Liver (tissue), 10 donors: ENCODE results near the gene SERPINC1. TPM values are rescaled to one million over a fixed set of nuclear protein-coding genes. Genes with fewer than 3 reads are reported as not detected.

Experiments
- DNase-seq: peaks from one replicate; pipeline ENCODE4 v3.0.0-alpha.2; 2017; ENCODE audit warnings: low spot score
- H3K27ac ChIP-seq, 2 donors: one replicate each; pipeline ENCODE4 v1.7.0; 2013; ENCODE audit warnings: inconsistent platforms in 2 of 2, low read length in 2 of 2, control low read depth in 1 of 2, low read depth in 1 of 2, mild to moderate bottlenecking in 1 of 2
- H3K27me3 ChIP-seq, 4 donors: one replicate each; pipeline versions ENCODE4 v1.6.1 to v1.7.0; 2013; ENCODE audit warnings: low read length in 3 of 4, inconsistent platforms in 1 of 4, mild to moderate bottlenecking in 1 of 4, moderate library complexity in 1 of 4; ENCODE audit not compliant: control insufficient read depth in 4 of 4, insufficient read depth in 4 of 4
- H3K36me3 ChIP-seq, 4 donors: one replicate each; pipeline versions ENCODE4 v1.6.1 to v1.7.0; 2013; ENCODE audit warnings: low read length in 3 of 4, mild to moderate bottlenecking in 3 of 4, low read depth in 1 of 4, moderate library complexity in 1 of 4; ENCODE audit not compliant: control insufficient read depth in 4 of 4, insufficient read depth in 3 of 4
- H3K4me1 ChIP-seq, 4 donors: one replicate each; pipeline versions ENCODE4 v1.6.1 to v1.7.0; 2013; ENCODE audit warnings: low read length in 3 of 4, mild to moderate bottlenecking in 3 of 4, moderate library complexity in 1 of 4; ENCODE audit not compliant: control insufficient read depth in 4 of 4, insufficient read depth in 4 of 4
- H3K4me3 ChIP-seq, 3 donors: one replicate each; pipeline versions ENCODE4 v1.6.1 to v1.7.0; 2013; ENCODE audit warnings: low read length in 3 of 3, control low read depth in 1 of 3, low read depth in 1 of 3, mild to moderate bottlenecking in 1 of 3
- H3K9ac ChIP-seq, 2 donors: one replicate each; pipeline ENCODE4 v1.7.0; 2013; ENCODE audit warnings: low read length in 2 of 2, mild to moderate bottlenecking in 2 of 2, moderate library complexity in 2 of 2, control low read depth in 1 of 2, low read depth in 1 of 2
- H3K9me3 ChIP-seq, 4 donors: one replicate each; pipeline versions ENCODE4 v1.6.1 to v1.7.0; 2013; ENCODE audit warnings: low read length in 3 of 4; ENCODE audit not compliant: control insufficient read depth in 4 of 4
- CTCF ChIP-seq: fragments of 150-350 bp; IDR thresholded peaks from 2 replicates; pipeline ENCODE4 v1.5.1; 2017; ENCODE audit warnings: improper control_type of control experiment, low read depth, low read length; ENCODE audit not compliant: missing input control
- FOXA1 ChIP-seq: IDR thresholded peaks from 2 replicates; pipeline ENCODE4 v1.6.1; 2016; ENCODE audit warnings: antibody characterized with exemption
- GABPA ChIP-seq, 2 donors: IDR thresholded peaks in 1 of 2; conservative IDR thresholded peaks in 1 of 2; 2 replicates each; pipeline ENCODE4 v1.6.1; 2016; ENCODE audit warnings: antibody characterized with exemption in 2 of 2, mild to moderate bottlenecking in 1 of 2, moderate library complexity in 1 of 2
- HNF4G ChIP-seq: IDR thresholded peaks from 2 replicates; pipeline ENCODE4 v1.6.1; 2016; ENCODE audit warnings: antibody characterized with exemption
- JUND ChIP-seq, 2 donors: IDR thresholded peaks; 2 replicates each; pipeline ENCODE4 v1.6.1; 2016; ENCODE audit warnings: antibody characterized with exemption in 2 of 2
- NR2F2 ChIP-seq: IDR thresholded peaks from 2 replicates; pipeline ENCODE4 v1.6.1; 2016; ENCODE audit warnings: antibody characterized with exemption
- TAF1 ChIP-seq: conservative IDR thresholded peaks from 2 replicates; pipeline ENCODE4 v1.6.1; 2016; ENCODE audit warnings: antibody characterized with exemption, mild to moderate bottlenecking
- YY1 ChIP-seq: IDR thresholded peaks from 2 replicates; pipeline ENCODE4 v1.6.1; 2016; ENCODE audit warnings: antibody characterized with exemption, mild to moderate bottlenecking
- ZBTB33 ChIP-seq: IDR thresholded peaks from 2 replicates; pipeline ENCODE4 v1.6.1; 2016; ENCODE audit warnings: antibody characterized with exemption
- WGBS: extraction: QIAGEN DNeasy Blood & Tissue Kit; methylation state at CpG from one replicate; pipeline ENCODE4 v1.1.7; 2013; 5-methylcytosine and 5-hydroxymethylcytosine counted together
- polyA plus RNA-seq, 2 donors: library from polyadenylated mRNA; stranded (reverse) in 1 of 2; unstranded in 1 of 2; fragments of 200-250 nt in 1 of 2; fragments of >200 nt in 1 of 2; fragmentation: Nextera tagmentation in 1 of 2; extraction: Ambion mirVana in 1 of 2; gene quantifications; one replicate each; pipeline versions ENCODE4 v1.2.1 to v1.2.3, GENCODE V29; 2013 to 2015
- small RNA-seq: library from RNA; depleted of rRNA; stranded (forward); fragments of <200 nt; gene quantifications from one replicate; pipeline ENCODE3, GENCODE V24; 2014
- total RNA-seq, 2 donors: library from RNA; depleted of rRNA; stranded (reverse); fragments of >200 nt; gene quantifications; one replicate each; pipeline ENCODE4 v1.2.3, GENCODE V29; 2014
- TF ChIP-seq, protein P1 (sequence below): IDR thresholded peaks from 2 replicates; pipeline ENCODE4 v1.6.1; 2016; ENCODE audit warnings: antibody characterized with exemption
- TF ChIP-seq, protein P2 (sequence below): IDR thresholded peaks from 2 replicates; pipeline ENCODE4 v1.6.1; 2016; ENCODE audit warnings: antibody characterized with exemption, mild to moderate bottlenecking
- donor health status: healthy.
- donor health status: healthy.
- donor health status: healthy.
- donor health status: healthy.
- donor health status: healthy.

SERPINC1 gene
- total and polyA plus RNA-seq, 4 donors: 742 to 2,589 (median 2,412) TPM

DNA sequence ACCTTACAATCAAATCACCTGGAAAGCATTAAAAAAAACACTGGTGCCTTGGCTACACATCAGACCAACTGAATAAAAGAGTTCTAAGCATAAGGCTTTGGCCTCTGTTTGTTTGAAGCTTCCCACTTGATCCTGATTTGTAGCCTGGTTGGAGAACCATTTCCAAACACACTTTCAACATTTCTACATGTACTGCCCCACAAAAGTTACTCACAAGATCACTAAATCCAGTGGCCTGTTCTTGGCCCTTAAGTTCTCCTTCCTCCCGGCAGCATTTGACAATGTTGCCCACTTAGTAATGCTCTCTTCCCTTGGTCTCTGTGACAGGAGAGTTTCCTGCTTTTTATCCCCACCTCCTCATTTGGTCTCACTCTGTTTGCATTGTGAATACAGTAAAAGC, 61.1 kb downstream of the SERPINC1 start:
- Histone ChIP-seq H3K4me1 (no peaks in the 10 kb centered on the region), H3K36me3 (peaks cover 2 to 10% (median 6%) of the 10 kb centered on the region in 4 donors), H3K4me3 (no peak overlapping the region), H3K27ac (no peak overlapping the region), H3K9ac (no peak overlapping the region), H3K9me3 (no peaks in the 10 kb centered on the region), H3K27me3 (no peaks in the 10 kb centered on the region)
- 88% methylated on average over 1 of the region's 1 CpG for WGBS
- DNase-seq: no peak
- TF ChIP-seq GABPA (IDR thresholded peaks at IDR 0.05 in 1 of 2, conservative IDR thresholded peaks at IDR 0.05 in 1 of 2) (no peak), HNF4G (no peak), CTCF (no peak), FOXA1 (no peak), JUND (IDR thresholded peaks at IDR 0.05) (no peak), NR2F2 (no peak), YY1 (no peak), ZBTB33 (no peak), TAF1 (no peak)
- TF ChIP-seq, protein P1, sequence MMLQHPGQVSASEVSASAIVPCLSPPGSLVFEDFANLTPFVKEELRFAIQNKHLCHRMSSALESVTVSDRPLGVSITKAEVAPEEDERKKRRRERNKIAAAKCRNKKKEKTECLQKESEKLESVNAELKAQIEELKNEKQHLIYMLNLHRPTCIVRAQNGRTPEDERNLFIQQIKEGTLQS: no peak
- TF ChIP-seq, protein P2, sequence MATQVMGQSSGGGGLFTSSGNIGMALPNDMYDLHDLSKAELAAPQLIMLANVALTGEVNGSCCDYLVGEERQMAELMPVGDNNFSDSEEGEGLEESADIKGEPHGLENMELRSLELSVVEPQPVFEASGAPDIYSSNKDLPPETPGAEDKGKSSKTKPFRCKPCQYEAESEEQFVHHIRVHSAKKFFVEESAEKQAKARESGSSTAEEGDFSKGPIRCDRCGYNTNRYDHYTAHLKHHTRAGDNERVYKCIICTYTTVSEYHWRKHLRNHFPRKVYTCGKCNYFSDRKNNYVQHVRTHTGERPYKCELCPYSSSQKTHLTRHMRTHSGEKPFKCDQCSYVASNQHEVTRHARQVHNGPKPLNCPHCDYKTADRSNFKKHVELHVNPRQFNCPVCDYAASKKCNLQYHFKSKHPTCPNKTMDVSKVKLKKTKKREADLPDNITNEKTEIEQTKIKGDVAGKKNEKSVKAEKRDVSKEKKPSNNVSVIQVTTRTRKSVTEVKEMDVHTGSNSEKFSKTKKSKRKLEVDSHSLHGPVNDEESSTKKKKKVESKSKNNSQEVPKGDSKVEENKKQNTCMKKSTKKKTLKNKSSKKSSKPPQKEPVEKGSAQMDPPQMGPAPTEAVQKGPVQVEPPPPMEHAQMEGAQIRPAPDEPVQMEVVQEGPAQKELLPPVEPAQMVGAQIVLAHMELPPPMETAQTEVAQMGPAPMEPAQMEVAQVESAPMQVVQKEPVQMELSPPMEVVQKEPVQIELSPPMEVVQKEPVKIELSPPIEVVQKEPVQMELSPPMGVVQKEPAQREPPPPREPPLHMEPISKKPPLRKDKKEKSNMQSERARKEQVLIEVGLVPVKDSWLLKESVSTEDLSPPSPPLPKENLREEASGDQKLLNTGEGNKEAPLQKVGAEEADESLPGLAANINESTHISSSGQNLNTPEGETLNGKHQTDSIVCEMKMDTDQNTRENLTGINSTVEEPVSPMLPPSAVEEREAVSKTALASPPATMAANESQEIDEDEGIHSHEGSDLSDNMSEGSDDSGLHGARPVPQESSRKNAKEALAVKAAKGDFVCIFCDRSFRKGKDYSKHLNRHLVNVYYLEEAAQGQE: no peak

Small RNA genes lying within 50 kb of the gene (small RNA-seq; reads per million reads assigned to genes)
- gene RNA5SP67: not detected

Other genes with a start within 250 kb of the SERPINC1 start
- not detected for gene ANKRD45, start 247.5 kb downstream of the SERPINC1 start, total RNA-seq
- not detected for gene ANKRD45, start 247.5 kb downstream of the SERPINC1 start, polyA plus RNA-seq
- gene KLHL20, start 202.3 kb downstream of the SERPINC1 start, total RNA-seq: 10 to 100 TPM; 11.1 to 25.9 TPM
- 1 to 10 TPM; 5.2 to 8.0 TPM for gene KLHL20, start 202.3 kb downstream of the SERPINC1 start, polyA plus RNA-seq
- gene DARS2, start 92.7 kb downstream of the SERPINC1 start, total RNA-seq: 10 to 100 TPM in 1 of 2 donors, 1 to 10 TPM in 1; 9.7 to 13.0 TPM
- gene DARS2, start 92.7 kb downstream of the SERPINC1 start, polyA plus RNA-seq: 10 to 100 TPM in 1 of 2 donors, 1 to 10 TPM in 1; 5.0 to 10.5 TPM
- 10 to 100 TPM in 1 of 2 donors, 1 to 10 TPM in 1; 1.5 to 19.1 TPM for gene CENPL, start 92.4 kb downstream of the SERPINC1 start, total RNA-seq
- gene CENPL, start 92.4 kb downstream of the SERPINC1 start, polyA plus RNA-seq: under 1 TPM; 0.61 to 0.87 TPM
- 10 to 100 TPM; 60.2 to 84.8 TPM for gene GAS5, start 49.3 kb downstream of the SERPINC1 start, total RNA-seq
- gene GAS5, start 49.3 kb downstream of the SERPINC1 start, polyA plus RNA-seq: 10 to 100 TPM; 28.6 to 56.8 TPM
- 1 to 10 TPM; 5.7 to 6.1 TPM for gene ZBTB37, start 48.9 kb downstream of the SERPINC1 start, total RNA-seq
- under 1 TPM; 0.67 to 0.84 TPM for gene ZBTB37, start 48.9 kb downstream of the SERPINC1 start, polyA plus RNA-seq
- 10 to 100 TPM; 14.9 to 20.7 TPM for gene RC3H1, start 105.0 kb upstream of the SERPINC1 start, total RNA-seq
- 1 to 10 TPM; 2.0 to 4.5 TPM for gene RC3H1, start 105.0 kb upstream of the SERPINC1 start, polyA plus RNA-seq
- 10 to 100 TPM; 28.0 to 53.5 TPM for gene RABGAP1L, start 242.2 kb upstream of the SERPINC1 start, total RNA-seq
- 1 to 10 TPM; 4.8 to 9.6 TPM for gene RABGAP1L, start 242.2 kb upstream of the SERPINC1 start, polyA plus RNA-seq